ENCODE measurements around the gene NCK2.

Gene NCK2

DNA sequence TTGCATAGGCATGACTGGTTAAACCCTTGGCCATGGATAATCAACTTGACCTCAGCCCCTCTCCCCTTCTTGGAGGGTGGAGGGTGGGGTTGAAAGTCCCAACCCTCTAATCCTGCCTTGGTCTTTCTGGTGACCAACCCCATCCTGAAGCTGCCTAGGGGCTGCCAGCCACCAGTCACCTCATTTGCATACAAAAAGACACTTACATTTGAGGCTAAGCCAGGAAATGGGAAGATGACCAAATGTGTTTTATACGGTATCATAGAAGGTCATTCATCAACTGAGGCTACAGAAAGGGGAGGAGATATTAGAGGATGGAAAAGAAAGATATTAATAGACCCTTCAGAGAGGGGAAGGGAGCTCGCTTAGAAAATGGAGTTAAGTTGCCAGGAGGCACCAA, 96.8 kb downstream of the NCK2 start:
- in situ Hi-C loops (cut with HindIII; ENCODE audit: low sequenced_read_pairs), result no loop called here

DNA sequence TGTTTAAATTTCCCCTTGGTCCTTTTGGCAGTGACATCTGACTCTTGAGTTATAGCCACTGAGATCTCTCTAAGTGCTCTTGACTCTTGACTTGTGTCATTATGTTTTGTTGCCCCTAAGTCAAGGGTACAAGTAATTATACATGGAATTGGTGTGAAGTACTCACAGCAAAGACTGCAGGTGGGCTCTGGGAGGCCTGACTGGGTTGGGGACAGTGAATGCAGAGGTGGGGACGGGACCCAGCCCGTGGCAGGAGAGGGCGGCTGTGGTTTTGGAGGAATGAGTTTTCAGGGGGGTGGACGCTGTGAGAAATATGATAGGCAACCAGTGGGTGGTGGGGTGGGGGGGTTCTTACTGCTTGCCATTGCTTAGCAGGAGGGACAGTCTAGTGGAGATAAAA, 97.8 kb downstream of the NCK2 start:
- in situ Hi-C loops (cut with HindIII; ENCODE audit: low sequenced_read_pairs), result no loop called here

DNA sequence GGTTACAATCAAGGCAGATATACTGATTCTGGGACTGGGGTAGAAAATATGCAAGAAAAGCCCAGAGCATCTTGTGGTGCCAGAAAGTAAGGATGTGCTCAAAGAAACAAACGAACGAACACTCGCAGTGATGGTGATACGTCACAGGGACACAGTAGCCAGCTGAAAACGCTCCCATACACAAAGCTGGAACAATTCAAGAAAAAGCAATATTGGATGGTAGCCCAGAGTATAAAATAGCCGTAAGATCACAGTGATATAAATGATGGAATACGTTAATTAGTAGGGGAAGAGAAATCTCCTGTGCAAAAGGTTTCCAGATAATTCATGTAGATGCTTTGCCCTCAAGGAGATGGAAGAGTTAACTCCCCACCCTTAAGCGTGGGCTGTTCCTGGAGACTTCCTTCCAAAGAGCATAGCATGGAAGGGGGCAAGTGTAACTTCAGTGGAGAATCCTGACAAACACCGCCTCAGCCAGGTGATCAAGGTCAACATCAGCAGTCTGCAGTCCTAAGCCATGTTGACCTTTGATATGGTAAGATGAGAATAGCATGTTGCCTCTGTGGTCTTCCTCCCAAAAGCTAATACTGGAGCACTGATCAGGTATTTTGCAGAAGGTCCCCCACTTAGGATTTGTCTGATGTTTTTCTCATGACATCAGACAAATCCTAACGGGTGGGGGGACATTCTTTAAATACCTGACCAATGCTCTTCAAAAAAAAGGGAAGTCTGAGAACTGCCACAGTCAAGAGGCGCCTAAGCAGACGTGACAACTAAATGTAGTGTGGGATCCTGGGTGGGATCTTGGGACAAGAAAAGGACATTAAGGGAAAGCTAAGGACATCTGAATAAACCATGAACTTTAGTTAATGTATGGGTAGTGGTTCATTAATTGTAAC, 99.0 kb downstream of the NCK2 start:
- in situ Hi-C loops (cut with HindIII; ENCODE audit: low sequenced_read_pairs), result no loop called here

DNA sequence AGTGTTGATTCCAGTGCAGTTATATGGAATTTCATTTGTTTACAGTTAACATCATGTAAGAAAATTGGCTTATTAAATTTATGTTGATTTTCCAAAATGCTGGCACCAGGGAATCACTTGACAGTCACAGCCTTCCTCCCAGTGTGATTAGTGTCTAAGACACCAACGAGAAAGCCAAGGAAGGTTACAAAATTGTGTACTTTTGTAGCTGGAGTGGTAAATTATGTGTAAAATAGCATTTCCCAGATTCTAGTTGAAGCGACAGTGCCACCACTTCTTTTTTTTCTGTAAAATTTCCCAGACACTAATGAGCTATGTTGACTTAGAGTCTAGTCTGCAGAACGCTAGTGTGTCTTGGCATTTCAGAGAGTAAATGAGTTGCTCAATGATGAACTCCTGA, 101.3 kb downstream of the NCK2 start:
- in situ Hi-C loops (cut with HindIII; ENCODE audit: low sequenced_read_pairs), result no loop called here

DNA sequence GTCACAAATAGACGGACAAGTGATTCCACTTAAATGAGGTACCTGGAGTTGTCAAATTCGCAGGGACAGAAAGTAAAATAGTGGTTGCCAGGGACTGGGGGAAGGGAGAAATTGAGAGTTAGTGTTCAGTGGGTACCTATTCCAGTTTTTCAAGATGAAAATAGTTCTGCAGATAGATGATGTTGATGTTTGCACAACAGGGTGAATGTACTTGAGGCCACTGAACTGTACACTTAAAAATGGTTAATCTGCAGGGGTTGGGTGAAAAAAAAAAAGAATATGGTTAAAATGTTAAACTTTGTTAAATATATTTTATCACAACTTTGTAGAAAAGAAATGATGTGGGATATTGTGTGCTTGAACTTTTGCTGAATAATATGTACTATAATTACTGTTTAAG, 102.3 kb downstream of the NCK2 start:
- in situ Hi-C loops (cut with HindIII; ENCODE audit: low sequenced_read_pairs), result no loop called here

DNA sequence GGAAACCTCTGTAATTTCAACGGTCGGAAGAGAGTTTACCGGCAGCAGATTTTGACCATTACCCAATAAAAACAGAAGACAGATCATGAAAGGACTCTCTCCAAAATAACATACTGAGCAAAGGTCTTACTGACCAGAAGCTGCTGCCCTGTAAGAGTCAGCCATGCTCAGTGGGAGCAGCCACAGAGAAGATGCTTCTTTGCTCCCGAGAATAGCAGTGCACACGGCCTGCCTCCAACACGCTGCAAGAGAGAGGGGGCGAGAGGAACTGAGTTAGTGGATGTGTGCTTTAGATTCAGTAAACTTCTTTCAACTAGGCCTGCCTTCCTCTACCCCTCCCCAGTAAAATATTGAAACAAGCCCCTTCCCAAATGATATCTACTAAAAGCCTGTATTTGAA, 103.7 kb downstream of the NCK2 start:
- in situ Hi-C loops (cut with HindIII; ENCODE audit: low sequenced_read_pairs), result no loop called here

DNA sequence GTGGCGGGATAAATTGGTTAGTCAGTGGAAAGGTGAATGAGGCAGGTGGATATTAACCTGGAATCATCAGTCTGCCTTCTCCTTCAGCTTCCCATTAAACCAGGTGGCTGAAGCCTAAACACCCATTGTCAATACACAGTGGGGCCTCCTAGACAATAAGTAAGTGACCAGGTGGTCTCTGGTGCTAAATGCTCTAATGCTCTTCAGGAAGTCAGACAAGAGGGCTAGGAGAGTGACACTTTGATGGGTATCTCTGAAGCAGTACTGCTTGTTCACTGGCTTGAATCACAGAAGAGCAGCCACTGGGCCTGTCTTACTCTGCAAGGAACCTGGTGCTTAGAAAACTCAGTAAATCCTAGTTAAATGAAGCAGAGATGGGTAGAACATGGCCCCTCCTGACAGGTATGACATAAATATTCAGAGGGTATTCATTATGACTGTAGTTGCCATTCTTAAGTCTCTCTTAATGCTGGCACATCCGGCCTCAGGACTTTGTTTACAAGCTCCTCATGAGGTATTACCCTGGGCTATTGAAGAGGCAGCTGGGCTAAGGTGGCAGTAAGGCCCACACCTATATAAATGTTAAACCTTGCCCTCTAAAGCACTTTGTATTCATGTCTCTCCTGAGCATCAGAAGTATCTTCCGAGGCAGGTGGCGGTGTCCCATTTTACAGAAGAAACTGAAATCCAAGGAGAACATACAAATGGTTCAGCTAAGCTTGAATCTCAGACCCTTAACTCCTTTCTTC, 104.9 kb downstream of the NCK2 start:
- in situ Hi-C loops (cut with HindIII; ENCODE audit: low sequenced_read_pairs), result no loop called here

DNA sequence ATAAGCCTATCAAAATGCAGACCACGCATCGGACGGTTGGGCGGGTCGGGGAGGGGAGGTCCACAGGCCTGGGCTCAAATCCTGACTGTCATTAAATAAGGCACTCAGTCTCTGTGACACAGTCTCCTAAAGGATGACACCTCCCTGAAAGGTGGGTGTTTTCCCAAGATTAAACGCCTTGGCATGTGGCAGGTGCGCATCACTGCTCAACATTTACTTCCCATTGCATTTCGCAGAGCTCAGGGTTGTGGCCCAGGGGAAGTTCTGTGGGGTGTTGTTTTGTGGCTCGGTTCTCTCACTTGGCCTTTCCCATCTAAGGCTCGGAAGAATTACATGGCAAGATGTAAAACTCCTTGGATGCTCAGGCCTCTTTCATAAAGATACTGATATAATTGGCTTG, 107.4 kb downstream of the NCK2 start:
- in situ Hi-C loops (cut with HindIII; ENCODE audit: low sequenced_read_pairs), result no loop called here

DNA sequence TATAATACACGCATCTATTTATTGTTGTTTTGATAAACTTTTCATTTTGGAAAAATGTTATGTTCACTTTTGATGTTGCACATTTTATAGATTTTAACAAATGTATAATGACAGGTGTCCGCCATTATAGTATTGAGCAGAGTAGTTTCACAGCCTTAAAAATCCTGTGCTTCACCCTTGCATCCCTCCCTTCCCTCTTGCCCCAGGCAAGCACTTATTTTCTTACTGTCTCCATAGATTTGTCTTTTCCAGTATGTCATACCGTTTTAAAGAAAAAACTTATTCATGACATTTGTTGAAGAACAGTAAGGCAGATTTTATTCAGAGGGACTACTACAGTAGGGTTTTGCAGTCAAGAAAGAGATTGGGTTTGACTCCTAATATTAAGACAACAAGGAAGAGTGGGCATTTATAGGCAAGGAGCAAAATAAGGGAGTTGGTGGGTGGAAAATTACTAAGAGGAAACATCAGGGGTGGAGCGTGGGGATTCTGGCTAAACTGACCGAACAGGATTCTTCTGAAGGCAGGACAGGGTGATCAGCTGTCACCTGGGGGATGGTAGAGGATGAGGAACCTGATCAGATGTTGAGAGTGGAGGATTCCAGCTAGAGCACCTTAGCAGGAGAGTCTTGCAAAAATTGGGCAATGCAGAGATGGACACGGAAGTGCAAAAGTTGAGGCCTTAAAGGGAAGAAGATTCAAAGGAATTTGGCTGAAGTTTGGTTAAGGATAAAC, 108.8 kb downstream of the NCK2 start:
- in situ Hi-C loops (cut with HindIII; ENCODE audit: low sequenced_read_pairs), result no loop called here

DNA sequence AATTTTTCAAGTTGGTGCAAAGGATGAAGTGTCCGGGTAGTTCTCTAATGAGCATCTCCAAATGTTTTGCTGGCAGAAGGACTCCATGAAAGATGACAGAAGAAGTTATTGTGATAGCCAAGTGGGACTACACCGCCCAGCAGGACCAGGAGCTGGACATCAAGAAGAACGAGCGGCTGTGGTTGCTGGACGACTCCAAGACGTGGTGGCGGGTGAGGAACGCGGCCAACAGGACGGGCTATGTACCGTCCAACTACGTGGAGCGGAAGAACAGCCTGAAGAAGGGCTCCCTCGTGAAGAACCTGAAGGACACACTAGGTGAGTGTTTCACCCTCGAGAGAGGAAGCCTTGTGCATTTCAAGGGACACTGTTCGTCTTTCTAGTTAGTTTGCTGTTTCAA, 110.3 kb downstream of the NCK2 start:
- in situ Hi-C loops (cut with HindIII; ENCODE audit: low sequenced_read_pairs), result no loop called here

DNA sequence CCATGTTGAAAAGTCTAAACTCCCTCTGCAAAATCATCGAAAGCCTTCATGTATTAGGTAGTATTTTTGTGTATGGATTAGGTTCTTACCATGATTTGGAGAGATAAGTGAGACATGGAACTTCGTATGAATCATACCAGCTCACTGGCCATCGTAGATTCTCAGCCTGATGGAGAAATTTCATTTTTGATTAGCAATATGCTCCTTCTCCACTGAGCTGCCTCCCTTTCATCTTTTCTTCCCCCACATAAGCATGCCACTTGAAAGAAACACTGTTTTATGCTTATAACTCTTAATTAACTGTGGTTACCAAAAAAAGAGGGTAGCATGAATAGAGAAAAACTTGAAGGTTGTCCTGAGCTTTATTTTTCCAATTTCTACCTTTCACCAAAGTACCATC, 111.9 kb downstream of the NCK2 start:
- in situ Hi-C loops (cut with HindIII; ENCODE audit: low sequenced_read_pairs), result no loop called here

DNA sequence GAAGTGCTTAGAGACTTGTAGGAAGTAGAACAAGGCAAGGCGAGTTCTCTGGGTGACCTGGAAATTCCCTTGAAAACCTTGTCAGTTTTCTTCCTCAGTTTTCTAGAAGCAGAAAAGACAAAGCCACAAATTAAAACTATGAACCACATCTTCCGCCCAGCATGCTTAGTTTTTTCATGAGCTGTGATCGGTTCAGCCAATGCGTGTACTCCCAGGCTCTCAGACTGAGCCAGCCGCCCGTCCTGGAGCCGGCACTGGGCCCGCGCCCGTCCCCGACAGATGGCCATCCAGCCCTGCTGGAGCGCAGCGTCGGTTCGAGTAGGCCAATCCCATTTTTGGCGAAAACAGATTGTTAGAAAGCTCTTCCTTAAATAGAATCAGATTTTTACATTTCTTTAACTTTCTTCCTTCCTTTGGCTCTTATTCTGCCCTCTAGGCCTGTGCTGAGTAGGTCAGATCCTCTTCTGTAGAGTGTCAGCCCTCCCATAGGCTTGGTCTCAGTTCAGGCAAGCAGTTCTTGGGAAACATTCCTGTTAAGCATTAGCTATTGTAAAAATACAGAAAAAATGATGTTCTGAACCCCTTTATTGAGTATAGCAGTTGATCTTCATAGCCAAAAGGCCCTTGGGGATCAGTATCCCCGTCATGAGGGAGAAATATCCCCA, 112.5 kb downstream of the NCK2 start:
- in situ Hi-C loops (cut with HindIII; ENCODE audit: low sequenced_read_pairs), result no loop called here

DNA sequence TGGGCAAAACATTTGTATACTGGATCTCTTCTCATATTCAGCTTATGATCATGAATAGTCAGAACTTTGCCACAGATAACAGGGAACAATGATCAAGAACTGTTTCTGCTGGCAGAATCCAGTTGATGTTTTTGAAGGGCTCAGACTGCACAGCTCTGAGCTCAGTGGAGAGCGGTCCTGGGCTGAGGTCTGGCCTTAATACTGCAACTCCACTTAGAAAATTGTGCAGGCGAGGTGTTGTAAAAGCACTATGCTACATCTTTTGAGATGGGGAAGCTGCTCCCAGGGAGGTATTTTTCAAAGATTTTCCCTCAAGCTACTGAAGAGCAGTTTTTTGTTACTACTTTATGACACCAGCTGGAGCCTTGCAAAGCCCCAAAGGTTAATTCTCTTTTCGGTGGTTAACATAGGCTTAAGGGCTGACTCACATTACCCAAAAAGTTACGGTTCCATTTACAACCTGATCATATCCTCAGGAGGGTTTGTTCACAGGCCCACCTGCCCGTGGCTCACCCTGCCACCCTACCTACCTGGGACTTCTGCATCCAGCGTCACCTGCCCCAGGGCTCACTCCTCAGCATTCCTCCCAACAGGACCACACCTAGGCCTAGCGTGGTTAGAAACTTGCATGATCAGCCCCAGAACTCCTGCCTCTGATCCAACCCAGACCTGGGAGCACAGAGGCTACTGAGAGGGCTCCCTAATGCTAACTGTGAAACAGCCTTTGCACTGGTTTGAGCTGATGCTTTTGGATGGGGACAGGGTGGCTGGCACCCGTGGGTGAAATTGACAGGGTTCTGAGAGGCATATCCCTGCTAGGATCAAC, 114.4 kb downstream of the NCK2 start:
- in situ Hi-C loops (cut with HindIII; ENCODE audit: low sequenced_read_pairs), result no loop called here

DNA sequence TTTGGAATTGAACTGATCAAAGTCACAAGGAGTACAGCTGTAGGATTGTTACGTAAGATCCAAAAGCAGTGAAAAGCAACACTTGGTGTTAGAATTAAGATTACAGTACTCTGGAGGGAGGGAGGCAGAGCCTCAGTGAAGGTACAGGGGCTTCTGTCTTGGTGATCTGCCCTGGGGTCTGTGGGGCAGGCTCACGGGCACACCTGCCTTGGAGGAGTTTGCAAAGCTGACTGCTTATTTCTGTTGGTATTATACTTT, 114.9 kb downstream of the NCK2 start:
- in situ Hi-C loops (cut with HindIII; ENCODE audit: low sequenced_read_pairs), result no loop called here

DNA sequence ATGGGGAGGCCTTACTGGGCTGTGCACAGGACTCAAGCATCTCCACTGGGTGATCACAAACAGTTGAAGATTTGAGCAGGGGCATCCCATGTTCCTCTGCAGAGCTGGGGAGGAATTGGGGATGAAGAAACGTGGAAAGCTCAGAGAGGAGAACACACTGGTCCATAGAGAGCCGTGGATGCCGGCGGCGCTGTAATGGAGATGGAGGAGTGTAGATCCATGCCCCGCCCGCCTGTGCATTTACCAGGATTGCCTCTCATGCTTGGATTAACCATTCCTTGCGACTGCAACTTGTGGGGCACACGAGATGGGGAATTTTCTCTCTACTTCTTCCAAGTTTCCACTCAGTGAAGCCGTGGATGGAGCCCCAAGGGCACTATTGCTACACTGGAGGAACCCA, 115.9 kb downstream of the NCK2 start:
- in situ Hi-C loops (cut with HindIII; ENCODE audit: low sequenced_read_pairs), result no loop called here

DNA sequence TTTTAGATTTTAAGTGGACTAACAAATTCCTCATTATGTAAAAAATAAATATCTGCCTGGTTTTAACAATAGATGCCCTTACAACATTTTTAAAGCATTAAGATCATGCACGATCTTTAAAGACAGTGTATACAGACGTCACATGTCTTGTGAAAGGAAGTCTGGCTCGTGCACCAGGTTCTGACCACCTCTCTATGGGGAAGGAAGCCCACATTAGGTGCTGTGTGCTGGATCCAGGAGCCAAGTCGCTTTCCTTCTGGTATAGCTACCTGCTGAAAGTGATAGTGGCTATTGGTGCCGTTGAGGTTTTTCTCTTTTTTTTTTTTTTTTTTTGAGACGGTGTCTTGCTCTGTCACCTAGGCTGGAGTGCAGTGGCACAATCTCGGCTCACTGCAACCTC, 116.5 kb downstream of the NCK2 start:
- in situ Hi-C loops (cut with HindIII; ENCODE audit: low sequenced_read_pairs), result no loop called here

DNA sequence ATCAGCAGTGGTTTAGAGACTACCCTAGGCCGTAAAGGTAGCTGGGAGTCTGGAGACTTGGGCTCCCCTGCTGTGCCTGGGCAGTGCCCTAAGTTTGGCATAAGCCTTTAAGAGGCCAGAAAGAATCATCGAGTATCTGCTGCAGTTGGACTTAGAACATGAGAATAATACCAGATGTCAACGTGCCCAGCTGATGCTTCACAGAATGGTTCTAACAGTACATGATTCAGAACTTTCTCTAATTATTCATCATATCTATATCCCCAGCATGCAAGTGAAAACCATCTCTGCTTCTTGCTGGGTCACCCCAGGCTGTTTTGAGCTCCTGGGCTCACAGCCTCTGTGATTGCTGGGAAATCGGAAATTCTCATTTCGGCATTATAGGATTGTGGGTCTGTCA, 118.1 kb downstream of the NCK2 start:
- in situ Hi-C loops (cut with HindIII; ENCODE audit: low sequenced_read_pairs), result no loop called here

DNA sequence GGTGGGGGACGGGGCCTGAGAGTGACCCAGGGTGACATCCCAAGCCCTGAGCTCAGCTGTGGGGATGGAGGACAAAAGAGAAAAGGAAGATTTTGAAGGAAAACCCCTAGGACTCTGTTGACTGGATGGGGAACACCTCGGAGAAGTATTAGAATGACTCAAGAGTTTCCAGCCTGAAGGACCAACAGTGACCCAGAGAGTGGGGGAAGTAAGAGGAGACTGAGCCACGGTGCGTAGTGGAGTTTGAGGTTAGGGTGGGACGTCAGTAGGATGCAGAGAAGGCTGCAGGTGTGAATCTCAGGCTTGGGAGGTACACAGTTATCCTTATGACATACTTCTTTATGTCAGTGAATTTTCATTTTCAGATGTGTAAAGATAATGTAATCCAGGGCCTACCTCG, 119.5 kb downstream of the NCK2 start:
- in situ Hi-C loops (cut with HindIII; ENCODE audit: low sequenced_read_pairs), result no loop called here

DNA sequence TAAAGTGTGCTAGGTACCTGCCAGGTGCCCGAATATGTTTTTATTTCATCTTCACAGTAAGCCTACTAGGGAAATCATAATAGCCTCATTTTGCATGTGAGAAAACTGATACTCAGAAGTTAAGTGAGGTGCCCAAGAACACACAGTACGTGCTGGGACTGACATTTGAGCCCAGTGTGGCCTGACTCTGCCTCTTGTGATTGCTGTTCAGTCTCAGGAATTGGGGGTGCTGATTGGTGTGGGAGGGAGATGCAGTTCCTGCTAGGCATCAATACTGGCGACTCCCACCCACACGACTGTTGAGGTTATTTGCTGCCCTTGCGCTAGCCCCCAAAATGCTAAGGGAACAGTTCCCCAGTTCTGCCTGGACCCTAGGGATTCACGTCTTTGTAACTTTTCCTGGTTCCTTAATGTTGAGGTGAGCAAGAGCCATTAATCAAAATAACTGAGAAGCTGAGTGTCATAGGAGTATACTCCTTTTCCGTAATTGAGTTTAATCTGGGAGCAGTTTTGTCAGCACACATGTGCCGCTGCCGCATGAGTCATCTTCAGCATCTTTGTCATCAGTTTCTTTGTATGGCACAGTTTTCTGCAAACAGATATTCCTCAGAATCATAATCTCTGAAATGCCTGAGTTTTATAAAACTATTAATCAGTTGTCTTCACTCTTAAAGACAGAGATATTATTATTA, 120.7 kb downstream of the NCK2 start:
- in situ Hi-C loops (cut with HindIII; ENCODE audit: low sequenced_read_pairs), result no loop called here

Measured in DLD1 (cell line).